Thoracic aorta (tissue), 2 donors: ENCODE data around the gene RXRG. TPM values are rescaled to one million over a fixed set of nuclear protein-coding genes. Genes with fewer than 3 reads are reported as not detected.

Experiments
- ATAC-seq: fragments of 150-250 bp; one replicate; pipeline ENCODE4 v1.8.0; 2017; ENCODE audit warnings: low read depth; ENCODE audit not compliant: insufficient number of reproducible peaks, low FRiP score
- DNase-seq: peaks from one replicate; pipeline ENCODE4 v3.0.0-alpha.2; 2020; ENCODE audit warnings: low spot score
- H3K27ac ChIP-seq, 2 donors: fragments of 200-600 bp; sonication (generic); 1 replicate in 1 of 2; 2 replicates in 1 of 2; pipeline ENCODE4 v1.5.1; 2016; ENCODE audit warnings: mild to moderate bottlenecking in 2 of 2, moderate library complexity in 2 of 2
- H3K27me3 ChIP-seq: fragments of 200-600 bp; sonication (generic); replicated peaks from 2 replicates; pipeline ENCODE4 v1.6.0; 2016; ENCODE audit warnings: mild to moderate bottlenecking; ENCODE audit not compliant: insufficient read depth
- H3K36me3 ChIP-seq: fragments of 200-600 bp; sonication (generic); one replicate; pipeline ENCODE4 v1.5.1; 2016
- H3K4me1 ChIP-seq, 2 donors: fragments of 200-600 bp; sonication (generic); 1 replicate in 1 of 2; 2 replicates in 1 of 2; pipeline versions ENCODE4 v1.5.1 to v1.6.0; 2016; ENCODE audit warnings: low read depth in 2 of 2, mild to moderate bottlenecking in 1 of 2; ENCODE audit not compliant: control insufficient read depth in 1 of 2
- H3K4me3 ChIP-seq: fragments of 200-600 bp; sonication (generic); 2 replicates; pipeline ENCODE4 v1.5.1; 2016; ENCODE audit warnings: mild to moderate bottlenecking
- H3K9me3 ChIP-seq: fragments of 200-600 bp; sonication (generic); 2 replicates; pipeline ENCODE4 v1.5.1; 2016
- CTCF ChIP-seq: fragments of 200-600 bp; sonication (generic); IDR thresholded peaks from one replicate; pipeline ENCODE4 v1.5.1; 2019; ENCODE audit warnings: antibody characterized with exemption
- total RNA-seq, 2 donors: library from RNA; depleted of rRNA; stranded (reverse); fragments of >200 nt; gene quantifications; one replicate each; pipeline versions ENCODE4 v1.1.0 to v1.2.3, GENCODE V29; 2016

RXRG gene
- total RNA-seq, 2 donors from 2014 or later = 2.8 TPM; not detected in 1

GRCh38 chr1:165387505-165387904, 57.4 kb downstream of the RXRG start:
- ATAC-seq (no peak), DNase-seq (no peak)
- Histone ChIP-seq H3K4me3 (no peak overlapping the region), H3K9me3 (no peaks in the 10 kb centered on the region), H3K27me3 (no peaks in the 10 kb centered on the region), H3K27ac (no peak overlapping the region), H3K36me3 (no peaks in the 10 kb centered on the region), H3K4me1 (peaks cover 0 to 12% of the 10 kb centered on the region in 2 donors)
- no peak for TF ChIP-seq CTCF

- no peak for ATAC-seq
- Histone ChIP-seq H3K27me3 (no peaks in the 10 kb centered on the region), H3K4me1 (peaks cover 0 to 12% of the 10 kb centered on the region in 2 donors), H3K27ac (peak overlapping the region in 1 of 2 donors; percentile 17), H3K36me3 (no peaks in the 10 kb centered on the region), H3K9me3 (no peaks in the 10 kb centered on the region), H3K4me3 (no peak overlapping the region)
- DNase-seq = no peak
- no peak for TF ChIP-seq CTCF
These were observed 61.1 kb downstream of the RXRG start for GRCh38 chr1:165383599-165384405.

GRCh38 chr1:165383067-165383466, 61.9 kb downstream of the RXRG start:
- H3K9me3 ChIP-seq = no peaks in the 10 kb centered on the region
- no peak overlapping the region for H3K27ac ChIP-seq
- DNase-seq = peak; percentile 31

GRCh38 chr1:165381745-165382505, 63.0 kb downstream of the RXRG start:
- no peak overlapping the region for H3K4me3 ChIP-seq
- no peaks in the 10 kb centered on the region for H3K9me3 ChIP-seq
- H3K4me1 ChIP-seq = peaks cover 0 to 15% of the 10 kb centered on the region in 2 donors
- no peak for TF ChIP-seq CTCF
- no peaks in the 10 kb centered on the region for H3K27me3 ChIP-seq
- no peaks in the 10 kb centered on the region for H3K36me3 ChIP-seq
- H3K27ac ChIP-seq = no peak overlapping the region
- ATAC-seq = no peak
- DNase-seq = no peak

More at GRCh38 chr1:165383067-165383466, 61.9 kb downstream of the RXRG start:
- no peak for TF ChIP-seq CTCF
- Histone ChIP-seq H3K4me1 (peaks cover 0 to 12% of the 10 kb centered on the region in 2 donors), H3K27me3 (no peaks in the 10 kb centered on the region), H3K4me3 (no peak overlapping the region), H3K36me3 (no peaks in the 10 kb centered on the region)
- ATAC-seq = peak; percentile 30

GRCh38 chr1:165376811-165377311, 68.1 kb downstream of the RXRG start:
- DNase-seq (no peak), ATAC-seq (peak; percentile 24)
- Histone ChIP-seq H3K9me3 (no peaks in the 10 kb centered on the region), H3K27me3 (no peaks in the 10 kb centered on the region), H3K36me3 (no peaks in the 10 kb centered on the region), H3K4me1 (peaks cover 0 to 17% of the 10 kb centered on the region in 2 donors), H3K27ac (peak overlapping the region in 1 of 2 donors; percentile 39), H3K4me3 (peak overlapping the region; percentile 68)
- no peak for TF ChIP-seq CTCF
